Fibroblast of upper back skin (primary cell): Measurements from ENCODE around the gene RALGAPA2.

ENCODE experiments used
- DNase-seq: peaks from one replicate; pipeline ENCODE4 v3.0.0-alpha.2; 2013

RALGAPA2 gene

DNA sequence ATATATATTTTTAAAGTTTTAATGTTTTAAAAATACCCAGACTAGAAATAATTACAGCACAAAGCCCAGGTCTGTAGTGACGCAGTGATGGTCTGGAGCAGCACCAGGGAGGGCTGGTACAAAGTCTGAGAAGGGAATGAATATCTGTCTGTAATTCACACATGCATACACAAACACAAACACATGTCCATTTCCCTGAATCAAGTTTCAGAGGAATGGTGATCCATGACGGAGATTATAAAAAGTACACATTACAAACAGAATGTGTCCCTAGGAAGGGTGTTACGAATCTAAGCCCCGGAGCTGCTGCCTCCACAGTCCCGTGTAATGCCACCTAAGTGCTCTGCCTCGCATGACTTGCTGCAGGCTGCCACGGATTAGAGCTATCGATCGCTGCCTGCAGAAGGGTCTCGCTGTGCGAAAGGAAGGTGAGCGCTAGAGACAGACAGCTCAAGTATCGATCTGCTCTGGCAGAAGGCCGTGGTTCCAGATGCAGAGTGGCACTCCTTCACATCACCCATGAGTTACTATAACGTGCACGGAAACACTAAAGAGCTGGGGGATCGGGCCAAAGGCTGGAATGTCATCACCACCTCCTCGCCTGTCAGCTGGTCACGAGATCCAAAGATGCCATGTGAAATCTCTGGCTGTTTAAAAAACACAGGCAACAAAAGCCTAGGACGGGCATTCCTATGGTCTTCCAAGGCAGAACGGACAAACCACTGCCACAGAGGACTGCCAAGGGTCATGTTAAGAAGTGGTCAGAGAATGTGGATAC is 257.4 kb downstream of the RALGAPA2 start:
- no peak for DNase-seq

DNA sequence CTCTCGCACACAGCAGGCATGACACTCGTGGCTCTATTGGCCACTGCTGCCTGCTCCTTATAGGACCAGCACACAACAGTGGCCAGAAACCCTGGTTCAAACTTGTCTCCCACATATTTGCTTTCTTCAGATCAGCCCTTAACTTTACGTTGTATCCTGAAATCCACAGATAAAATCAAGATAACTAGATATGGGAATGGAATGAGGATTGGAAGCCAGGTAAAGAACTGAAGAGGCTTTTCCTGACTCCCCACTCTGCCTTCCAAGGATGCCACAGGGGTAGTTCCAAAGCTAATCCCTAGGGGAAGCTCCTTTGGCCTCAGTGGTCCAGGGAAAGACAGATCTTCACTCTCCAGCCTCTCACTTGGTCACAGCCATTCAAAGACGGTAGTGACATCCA is 258.1 kb downstream of the RALGAPA2 start:
- no peak for DNase-seq

DNA sequence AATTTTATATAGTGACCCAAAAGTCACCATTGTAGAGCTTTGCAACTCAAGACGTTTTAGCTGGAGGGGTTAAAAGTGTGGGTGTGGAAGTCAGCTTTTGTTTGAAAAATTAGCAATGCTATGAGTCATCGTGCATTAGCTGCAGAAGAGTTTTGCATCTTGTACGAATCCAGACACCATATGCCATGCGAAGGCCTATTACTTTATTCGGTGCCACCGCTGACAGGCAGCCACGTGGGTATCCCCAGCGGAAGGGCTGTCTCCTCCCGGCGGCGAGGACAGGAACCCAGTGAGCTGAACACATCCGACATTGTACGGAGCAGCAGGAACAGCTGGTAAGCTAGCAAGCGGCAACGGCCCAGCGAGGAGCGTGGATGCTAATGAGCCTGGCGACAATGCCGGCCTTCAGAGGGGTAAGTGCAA is 260.2 kb downstream of the RALGAPA2 start:
- peak; percentile 58 for DNase-seq

DNA sequence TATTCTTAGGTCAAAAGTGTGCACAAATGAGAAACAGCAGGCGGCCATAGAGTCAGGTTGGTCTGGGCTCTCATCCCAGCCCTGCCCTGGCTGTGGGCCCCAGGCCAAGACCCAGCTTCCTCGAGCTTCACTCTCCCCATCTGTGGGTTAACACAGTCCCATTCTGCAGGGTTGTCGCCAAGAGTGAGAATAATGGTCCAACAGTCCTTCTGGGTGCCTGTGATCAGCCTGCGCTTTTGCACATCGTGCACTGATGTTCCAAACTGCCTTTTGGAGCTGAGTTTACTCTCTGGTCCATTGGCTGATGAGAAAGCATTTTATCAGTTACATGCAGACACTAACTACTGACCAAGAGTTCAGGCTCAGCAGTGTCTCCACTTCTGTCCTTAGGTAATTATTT is 261.9 kb downstream of the RALGAPA2 start:
- DNase-seq: peak; percentile 32

- no peak for DNase-seq
Measured at GRCh38 chr20:20448881-20449280, 263.6 kb downstream of the RALGAPA2 start.

DNA sequence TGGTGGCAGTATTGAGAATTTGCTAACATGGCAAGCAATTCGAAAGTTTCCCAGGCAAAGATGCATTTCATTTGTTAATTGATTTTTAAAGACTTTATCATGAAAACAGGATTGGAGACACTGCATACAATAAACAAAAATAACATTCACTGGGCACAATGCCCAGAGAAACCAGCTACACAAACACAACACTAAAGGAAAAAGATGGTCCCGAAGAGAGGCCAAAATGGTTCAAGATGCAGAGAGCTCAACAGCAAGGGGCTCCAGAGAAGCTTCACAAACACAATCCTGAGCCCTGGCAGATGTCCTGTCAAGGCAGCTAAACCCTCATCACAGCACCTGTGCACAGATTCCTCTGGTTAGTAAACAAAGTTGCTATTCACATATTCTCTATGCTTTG is 265.2 kb downstream of the RALGAPA2 start:
- DNase-seq: no peak

DNA sequence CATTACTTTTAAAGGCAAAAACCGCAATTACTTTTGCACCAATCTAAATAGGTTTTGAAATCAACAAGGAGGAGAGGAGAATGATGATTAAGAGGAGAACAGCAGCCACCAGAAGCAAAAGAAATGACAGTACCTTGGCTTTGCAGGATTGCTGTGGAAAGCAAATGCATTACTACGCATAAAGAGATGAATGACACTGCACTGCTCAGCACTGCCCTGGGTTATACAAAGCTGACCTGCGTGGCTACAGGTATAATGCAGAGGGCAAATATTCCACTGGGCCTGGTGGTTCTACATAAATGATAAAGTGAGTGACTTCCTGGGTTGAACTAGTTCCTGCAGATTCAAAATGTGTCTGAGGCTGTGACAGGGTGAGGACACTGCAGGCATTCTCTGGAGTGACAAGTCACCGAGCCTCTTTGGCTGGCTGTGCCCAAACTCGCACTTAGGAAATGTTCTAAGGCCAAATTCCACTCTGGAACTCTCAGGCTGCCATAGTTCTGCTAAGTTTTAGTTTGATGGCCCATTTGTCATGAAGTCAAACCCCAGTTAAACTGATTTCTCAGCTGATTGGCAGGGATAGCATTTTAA is 265.9 kb downstream of the RALGAPA2 start:
- DNase-seq: no peak

DNA sequence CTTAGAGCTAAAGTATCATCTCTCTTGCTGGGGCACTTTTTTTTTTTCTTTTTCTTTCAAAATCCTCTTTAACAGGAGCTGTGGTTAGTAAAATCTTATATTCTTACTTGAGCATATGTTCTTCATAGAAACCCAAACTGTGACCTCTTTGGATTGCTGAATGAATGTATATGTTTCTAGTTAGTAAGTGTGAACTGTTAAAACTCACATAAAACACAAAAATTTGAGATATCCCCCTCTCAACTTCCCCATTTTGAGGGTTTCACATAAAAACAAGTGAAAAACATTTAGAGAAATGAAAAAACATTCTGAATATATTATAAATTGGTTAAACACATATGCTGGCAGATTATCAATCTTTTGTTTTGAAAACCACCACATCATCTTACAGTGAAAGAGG is 266.4 kb downstream of the RALGAPA2 start:
- no peak for DNase-seq

DNA sequence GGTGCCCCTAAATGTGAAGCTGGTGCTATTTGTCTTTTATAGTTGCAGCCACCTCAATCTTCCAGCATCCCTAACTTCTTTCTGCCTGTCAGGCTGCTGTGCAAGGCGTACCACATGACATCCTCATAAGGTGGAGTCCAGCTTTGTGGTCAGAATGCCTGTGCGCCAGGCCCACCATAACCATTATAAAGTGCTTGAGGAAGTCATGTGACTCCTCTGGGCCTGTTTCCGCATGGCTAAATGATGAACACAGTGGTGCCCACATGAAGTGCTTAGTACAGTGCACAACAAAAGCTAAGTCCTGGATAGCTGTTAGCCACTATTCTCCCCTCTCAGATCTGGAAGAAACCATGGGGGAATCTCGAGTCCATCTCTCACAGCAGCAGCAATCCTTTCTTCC is 268.9 kb downstream of the RALGAPA2 start:
- no peak for DNase-seq

- no peak for DNase-seq
Measured at GRCh38 chr20:20442466-20442865, 270.0 kb downstream of the RALGAPA2 start.

DNA sequence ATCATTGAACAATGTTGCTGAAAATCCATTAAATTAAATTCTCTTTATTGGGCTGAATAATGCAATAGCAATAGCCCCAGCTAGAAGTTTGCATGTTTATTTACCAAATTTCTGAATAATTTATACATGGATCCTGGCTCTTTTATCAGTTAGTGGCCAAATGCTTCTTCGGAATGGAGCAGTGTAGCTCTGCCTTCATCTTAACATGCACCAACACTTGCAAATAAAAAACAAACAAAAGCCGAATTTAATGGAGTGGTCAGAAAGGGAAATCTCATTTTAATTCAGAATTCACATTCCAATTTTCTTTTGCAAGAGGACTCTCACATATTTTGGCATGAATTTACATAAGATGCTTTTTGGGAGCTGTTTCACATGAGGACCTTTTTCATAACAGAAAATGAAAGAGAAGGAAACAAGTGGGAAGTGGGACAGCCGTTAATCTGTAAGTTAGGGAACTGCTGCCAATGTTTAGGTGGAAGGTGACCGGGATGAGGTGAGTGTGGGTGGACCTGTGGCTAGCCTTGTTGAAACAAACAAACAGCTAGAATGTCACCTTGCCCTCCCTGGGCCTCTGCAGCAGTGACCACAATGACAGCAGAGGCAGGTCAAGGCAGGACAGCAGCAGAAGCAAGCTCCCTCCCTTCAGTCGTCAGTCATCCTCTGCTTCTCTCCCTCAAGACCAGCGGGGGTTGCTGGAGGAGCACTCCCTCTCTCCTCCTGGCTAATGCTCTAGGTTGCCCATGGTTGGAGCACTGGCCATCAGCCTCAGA is 271.4 kb downstream of the RALGAPA2 start:
- no peak for DNase-seq

GRCh38 chr20:20440481-20440880 is 272.0 kb downstream of the RALGAPA2 start:
- DNase-seq: no peak

DNA sequence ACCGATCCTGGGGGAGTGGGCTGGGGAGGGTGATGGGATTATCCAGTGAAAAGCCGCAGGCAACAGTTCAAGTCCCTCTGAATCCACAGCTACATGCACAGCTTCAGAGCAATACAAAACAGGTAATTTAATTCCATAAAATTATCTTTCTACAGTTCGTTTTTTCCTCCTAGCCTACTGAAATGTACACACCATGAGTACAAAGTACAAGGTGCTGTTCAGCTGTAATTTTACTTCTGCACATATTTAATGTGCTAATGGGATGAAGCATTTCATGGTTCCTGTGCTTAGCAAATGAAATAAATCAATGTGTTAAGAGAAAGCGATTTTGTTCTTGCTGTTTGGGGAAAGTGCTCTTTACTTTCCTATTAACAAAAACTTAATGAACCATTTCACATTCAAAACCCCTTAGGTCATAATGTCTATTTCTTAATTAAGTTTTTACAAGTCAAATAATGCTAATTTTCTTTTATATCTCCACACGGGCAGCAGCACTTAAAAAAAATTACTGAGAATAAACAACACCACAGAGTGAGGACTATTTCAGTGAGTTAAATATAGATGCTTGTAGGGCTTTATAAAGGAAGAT is 272.7 kb downstream of the RALGAPA2 start:
- no peak for DNase-seq

DNA sequence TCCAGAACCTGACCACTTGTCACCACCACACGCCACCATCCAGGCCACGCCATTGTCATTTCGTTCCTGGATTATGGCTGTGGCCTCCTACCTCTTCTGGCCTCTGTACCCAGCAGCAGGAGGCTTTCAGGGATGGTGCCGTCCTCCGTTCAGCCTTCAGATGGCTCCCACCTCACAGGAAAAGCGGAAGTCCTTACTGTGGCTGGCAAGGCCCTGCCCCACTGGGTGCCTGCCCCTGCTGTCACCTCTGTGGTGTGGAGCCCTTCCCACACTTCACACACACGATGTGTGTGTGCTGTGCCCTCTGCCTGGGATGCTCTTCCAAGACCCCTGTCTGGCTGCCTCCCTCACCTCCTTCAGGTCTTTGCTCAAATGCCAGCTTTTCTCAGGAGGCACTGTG is 275.1 kb downstream of the RALGAPA2 start:
- no peak for DNase-seq

- no peak for DNase-seq
Measured at GRCh38 chr20:20436689-20437088, 275.8 kb downstream of the RALGAPA2 start.

- no peak for DNase-seq
Measured at GRCh38 chr20:20435453-20435852, 277.0 kb downstream of the RALGAPA2 start.

DNA sequence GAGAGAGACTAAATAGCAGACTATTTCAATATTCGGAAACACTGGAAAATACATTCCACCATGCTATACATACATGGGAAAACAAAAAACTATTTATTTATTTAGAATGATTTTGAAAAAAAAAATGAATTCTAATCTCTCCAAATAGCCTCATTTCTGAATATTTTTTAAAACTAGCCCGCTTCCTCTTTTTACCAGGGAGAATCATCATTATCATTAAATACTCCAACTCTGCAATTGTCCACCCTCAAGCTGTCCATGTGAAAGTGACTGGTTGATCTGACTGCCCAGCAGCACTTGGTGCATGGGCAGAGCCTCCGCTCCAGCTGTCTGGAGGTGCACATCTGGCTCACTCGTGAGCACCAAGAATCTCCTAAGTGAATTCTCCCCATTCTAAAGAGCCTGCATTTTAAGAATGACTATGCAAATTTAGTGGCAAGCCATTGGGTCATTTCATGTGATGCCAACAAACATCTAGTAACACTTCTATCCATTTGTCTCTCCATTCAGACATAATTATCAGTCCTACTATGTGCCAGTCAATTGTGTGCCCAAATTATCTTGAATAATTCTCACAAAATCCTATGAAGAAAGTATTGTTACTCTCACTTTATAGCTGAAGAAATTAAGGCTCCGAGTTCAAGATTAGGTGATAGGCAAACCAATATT is 279.7 kb downstream of the RALGAPA2 start:
- no peak for DNase-seq

GRCh38 chr20:20430066-20430465 is 282.4 kb downstream of the RALGAPA2 start:
- DNase-seq: no peak

GRCh38 chr20:20428067-20428466 is 284.4 kb downstream of the RALGAPA2 start:
- DNase-seq: no peak

DNA sequence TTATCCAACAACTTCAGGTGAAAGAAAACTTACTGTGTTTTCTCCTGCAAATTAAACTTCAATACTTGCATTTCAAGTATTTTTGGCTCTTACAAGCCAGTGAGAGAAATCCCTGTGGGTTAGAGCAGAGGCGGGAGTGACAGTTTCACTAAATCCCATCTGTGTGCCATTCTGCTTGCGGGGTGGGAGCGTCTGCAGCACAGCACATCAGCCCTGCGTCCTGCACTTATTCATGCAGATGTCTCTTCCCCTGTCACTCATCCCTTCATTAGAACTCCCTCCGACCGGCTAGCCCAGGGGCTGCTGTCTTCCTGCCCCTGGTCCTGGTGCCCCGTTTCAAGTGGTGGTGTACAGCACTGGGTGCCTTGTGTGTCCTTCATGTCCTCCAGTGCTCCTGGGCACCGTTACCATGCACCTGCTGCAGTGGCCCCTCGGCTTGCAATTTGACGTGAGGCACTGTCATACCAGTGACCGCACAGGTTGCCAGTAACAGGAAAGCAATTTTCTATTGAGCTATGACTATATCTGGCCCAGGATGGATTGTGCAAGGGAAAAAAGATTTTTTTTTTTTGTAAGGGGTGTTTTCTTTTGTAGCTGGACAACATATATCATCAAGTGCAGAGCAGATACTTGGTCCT is 285.1 kb downstream of the RALGAPA2 start:
- DNase-seq: no peak

DNA sequence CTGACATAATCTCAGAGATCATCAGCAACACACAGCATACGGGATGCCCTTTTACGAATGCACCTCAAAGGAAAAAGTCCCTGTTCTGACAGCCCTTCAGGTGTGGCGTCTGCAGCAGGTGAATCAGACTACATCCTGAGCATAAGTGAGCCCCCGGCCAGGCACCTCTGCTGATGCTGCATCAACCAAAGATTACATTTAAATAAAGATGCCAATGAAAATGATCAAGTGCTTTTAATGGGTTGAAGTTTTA is 285.9 kb downstream of the RALGAPA2 start:
- DNase-seq: no peak

DNA sequence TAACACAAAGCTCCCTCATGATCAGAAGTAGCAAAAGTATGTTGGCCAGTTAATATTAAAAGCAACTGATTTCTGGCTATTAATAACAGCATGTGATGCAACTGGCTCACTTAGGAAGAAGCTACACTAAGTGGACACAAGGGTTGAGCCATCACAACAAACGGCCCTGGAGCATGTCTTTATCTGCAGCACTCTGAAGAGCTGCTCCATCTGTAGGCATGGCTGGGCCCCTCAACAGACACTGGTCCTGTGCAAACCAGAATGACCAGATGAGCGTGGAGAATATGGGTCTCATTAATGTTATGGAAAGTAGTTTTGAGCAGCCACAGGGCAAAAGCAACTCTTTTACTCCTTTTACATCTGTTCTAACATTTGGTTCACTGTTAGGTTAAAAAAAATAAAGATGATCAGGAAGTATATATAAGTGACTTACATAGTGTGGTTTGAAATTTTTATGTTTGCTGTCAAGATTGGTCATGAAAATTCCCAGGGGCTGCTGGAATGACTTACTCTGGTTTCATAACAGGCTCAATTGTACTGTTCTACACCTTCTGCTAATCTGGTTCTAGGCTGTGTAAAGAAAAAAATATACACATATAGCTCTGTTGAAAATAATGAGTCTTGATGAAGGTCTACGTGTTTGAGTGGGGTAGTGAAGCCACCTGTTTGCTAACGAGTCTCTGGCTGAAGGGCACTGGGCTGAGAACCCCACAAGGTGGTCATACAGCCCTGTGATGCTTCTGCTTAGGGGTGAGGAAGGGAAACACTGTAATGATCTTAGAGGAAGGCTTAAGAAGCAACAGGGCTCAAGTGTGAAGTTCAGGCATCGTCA is 286.4 kb downstream of the RALGAPA2 start:
- DNase-seq: no peak
